GM19397 (cell line): Measurements from ENCODE around the gene C1QTNF12.

ENCODE experiments used
- ATAC-seq: cut with Tn5 transposase; IDR thresholded peaks from one replicate; pipeline ENCODE4 v1.9.1; 2021; ENCODE audit warnings: mild to moderate bottlenecking, moderate library complexity; ENCODE audit not compliant: unreplicated experiment

C1QTNF12 gene

DNA sequence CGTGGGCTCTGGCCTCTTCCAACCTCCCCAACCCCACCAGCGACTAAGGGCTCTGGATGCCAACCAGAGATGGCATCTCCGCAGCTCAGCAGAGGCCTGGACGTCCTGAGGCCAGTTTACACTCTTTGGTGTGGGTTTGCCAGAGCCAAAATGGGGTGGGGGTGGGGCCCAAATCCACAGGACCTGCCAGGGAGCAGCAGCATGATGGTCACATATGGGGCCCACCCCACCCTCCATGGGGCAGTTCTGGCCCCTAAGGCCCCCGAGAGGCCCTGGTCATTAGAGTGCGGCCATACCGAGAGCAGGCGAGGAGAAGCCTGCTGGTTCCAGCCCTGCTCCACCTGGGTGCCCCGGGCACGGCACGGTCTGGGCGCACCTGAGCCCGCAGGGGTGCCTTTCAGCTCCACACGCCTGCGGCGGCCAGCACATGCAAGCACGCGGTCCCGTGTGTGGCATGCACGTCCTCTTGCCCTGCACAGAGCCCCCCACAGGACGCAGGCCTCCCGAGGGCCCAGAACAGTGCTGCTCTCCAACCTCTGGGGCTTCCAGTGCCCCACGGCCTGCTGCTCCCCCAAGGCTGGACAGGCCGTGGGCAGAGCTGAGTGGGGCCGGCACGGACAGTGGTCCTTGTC is 4.8 kb downstream of the C1QTNF12 start:
- no peak for ATAC-seq

DNA sequence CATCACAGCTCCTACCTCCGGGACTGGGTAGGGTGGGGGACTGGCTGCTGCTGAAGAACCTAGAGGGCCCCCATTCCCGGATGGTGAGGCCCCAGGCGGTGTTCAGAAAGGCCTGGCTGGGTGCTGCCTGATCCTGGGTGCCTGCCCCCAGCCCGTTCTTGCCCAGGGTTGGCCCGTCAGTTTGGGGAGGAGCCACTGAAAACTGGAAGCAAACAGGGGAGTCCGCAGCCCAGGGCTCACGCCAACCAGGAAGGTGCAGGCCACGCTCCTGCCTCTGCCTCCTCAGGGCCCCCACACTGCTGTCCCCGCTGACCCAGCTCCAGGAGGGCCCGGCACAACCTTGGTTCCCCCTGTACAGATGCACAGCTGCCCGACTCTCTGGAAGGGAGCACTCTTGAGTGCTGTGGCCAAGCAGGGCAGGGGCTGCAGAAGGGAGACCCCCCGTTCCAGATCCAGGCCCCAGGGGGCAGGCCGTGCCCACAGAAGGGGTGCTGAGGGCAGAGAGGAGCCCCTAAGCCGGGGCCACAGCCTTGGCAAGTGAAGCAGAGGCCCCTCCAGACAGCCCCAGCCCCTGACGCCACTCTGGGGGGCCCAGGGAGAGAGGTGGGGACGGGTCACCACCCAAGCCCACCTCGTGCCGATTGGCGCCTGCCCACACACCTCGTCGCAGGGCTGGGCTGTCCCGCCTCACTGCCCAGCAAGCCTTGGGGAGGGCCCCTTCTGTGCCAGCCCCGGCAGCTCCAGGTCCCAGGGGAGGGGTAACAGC is 5.5 kb downstream of the C1QTNF12 start:
- ATAC-seq, result no peak

DNA sequence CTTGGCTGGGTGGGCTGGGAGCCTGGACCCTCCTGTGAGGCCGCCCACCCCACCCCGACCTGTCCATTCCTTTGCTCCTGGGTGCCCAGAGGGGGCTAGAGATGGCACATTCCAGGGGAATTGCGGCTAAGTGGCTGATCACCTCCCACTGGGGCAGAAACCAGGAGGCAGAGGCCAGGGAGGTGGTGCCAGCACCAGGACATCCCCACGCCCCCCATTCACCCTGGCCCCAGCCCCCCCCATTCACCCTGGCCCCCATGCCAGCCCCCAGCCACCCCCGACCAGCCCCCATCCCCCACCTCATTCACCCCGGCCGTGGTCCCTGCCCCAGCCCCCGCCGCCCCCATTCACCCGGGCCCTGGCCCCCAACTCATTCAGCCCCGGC is 6.2 kb downstream of the C1QTNF12 start:
- ATAC-seq, result no peak

DNA sequence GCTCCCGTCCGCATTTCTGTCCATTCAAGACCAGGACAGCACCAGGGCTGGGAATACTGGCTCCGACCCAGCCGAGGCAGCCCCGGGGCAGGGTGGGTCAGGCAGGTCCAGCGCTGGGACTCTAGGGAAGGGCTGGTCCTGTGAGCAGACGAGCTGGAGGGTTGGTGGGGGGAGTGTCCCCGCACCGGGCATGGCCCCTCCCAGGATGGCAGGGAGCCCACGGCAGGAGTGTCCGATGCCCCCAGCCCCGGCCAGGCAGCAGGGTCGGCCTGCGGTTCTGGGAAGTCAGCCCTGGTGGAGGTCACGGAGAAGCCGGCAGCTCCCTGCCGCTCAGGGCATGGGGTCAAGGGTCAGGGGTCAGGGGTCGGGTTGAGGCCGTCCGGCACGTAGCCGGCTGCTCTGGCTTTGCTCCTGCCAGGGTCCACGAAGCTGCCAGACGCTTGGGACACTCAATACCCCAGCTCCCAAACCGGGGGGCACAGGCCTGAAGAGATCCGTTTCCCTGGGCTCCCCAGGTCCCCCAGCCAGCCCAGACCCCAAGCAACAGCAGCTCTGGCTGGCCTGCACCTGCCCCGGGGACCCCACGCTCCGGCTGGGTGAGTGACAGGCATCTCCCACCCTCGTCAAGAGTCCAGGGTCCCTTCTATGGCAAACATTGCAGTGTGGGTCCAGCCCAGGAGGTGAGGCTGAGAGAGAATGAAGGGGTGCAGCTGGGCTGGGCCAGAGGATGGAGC is 6.7 kb downstream of the C1QTNF12 start:
- ATAC-seq, result no peak

DNA sequence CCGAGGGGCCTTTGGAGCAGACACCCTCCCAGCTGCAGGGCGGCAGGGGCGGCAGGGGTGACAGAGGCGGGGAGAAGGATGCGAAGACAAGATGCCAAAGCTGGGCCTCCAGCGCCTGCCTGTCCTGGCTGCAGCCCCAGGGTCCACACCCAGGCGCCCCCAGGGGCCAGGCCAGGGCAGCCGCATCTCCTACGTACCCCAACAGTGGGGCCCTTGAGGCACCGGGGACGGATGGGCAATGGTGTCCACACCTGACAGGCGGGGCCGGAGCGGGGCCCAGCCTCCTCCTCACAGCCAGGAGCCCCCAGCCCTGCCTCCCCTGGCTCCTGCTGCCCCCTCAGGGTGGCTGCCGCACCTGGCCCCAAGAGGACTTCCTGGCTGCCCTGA is 7.3 kb downstream of the C1QTNF12 start:
- ATAC-seq, result no peak

DNA sequence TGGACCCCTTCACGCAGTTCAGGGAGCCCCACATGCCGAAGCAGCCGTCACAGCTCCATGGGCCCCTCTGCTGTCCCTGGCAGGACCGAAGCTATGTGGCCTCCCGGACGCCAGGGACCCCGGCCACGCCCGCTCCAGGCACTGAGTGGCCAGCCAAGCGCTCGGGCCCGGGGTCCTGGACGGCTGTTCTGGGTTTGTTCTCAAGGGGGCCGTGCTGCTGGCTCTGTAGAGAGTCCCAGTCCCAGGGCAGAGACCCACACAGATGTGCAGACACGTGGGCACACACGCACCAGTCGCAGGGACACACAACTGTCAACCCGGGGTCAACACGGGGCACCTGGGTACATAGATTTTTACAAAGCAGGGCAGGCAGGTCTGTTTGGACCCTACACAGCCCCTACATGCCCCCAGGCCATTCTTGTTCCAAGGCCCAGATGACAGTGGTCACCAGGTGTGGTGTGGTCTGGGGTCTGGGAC is 7.8 kb downstream of the C1QTNF12 start:
- ATAC-seq, result no peak

DNA sequence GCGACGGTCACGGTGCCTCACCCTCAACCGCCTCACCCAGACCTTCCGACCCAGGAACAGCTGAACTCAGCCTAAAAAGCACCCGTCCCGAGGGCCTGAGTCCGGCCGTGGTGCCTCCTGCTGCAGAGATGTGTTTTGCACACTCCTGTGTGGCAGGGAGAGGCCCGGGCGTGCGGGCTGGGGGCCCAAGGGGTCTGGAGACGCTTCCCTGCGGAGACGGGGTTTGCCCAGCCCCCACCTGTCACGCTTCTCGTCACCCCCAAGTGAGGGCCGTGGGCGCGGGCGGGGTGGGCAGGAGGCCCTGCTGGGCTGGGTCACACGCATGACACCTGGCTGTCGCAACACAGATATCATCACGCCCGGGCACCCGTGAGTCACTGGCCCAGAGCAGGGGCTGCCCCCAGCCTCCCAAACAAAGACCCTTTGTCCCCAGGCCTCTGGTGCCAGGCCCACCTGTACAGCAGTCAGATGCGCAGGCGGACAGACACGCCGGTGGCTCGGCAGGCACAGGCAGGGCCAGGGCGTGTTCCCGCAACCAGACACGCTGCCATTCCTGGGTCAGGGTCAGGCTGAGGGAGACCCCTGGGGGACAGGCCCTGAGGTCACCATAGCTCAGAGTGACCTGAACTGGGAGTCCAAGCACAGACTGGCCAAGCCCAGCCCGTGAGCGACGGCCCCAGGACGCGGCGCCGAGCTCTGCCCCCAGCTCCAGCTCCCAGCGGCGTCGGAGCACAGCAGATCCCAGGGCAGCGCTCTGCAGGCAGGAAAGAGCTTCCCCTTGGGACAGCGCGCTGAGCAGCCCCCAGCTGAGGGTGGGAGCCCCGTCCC is 8.4 kb downstream of the C1QTNF12 start:
- ATAC-seq, result no peak

DNA sequence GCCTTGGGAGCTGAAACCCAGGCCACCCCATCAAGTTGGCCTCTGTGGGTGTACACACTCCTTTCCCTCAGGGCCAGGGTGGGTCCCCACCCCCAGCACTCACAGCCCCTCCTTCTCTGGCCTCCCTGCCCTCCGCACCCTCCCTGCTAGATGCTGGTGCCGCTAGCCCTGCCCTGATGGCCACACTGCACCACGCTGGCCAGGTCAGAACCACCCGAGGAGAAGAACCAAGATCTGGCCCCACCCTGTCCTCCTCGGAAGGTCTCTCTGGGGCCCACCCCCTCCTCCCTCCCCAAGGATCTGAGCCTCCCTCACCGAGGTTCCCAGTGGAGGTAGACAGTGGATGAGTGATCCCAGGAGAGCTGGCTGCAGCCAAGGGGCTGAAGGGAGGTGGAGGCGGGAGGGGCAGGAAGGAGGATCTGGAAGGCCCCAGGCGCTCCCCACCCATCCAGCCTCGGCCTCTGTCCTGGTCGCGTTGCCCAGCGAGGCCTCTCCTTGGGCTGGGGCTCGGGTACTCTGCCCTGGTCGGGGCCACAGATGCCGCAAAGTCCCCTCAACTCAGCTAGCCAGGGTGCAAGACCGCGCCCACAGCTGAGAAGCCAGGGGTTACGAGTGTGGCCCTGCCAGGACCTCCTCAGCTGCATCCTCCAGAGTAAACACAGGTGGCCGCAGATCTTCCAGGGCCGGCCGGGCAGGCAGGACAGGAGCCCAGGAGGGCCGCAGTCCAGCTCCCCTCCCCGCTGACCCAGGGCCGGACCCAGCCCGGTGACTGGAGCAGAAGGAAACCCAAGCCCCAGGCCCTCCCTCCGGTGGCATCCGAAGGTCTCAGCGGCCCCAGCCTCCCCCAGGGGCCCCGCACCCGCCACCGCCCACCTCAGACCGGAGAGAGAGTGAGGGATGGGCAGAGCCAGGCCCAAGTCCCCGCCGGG is 9.3 kb downstream of the C1QTNF12 start:
- no peak for ATAC-seq

DNA sequence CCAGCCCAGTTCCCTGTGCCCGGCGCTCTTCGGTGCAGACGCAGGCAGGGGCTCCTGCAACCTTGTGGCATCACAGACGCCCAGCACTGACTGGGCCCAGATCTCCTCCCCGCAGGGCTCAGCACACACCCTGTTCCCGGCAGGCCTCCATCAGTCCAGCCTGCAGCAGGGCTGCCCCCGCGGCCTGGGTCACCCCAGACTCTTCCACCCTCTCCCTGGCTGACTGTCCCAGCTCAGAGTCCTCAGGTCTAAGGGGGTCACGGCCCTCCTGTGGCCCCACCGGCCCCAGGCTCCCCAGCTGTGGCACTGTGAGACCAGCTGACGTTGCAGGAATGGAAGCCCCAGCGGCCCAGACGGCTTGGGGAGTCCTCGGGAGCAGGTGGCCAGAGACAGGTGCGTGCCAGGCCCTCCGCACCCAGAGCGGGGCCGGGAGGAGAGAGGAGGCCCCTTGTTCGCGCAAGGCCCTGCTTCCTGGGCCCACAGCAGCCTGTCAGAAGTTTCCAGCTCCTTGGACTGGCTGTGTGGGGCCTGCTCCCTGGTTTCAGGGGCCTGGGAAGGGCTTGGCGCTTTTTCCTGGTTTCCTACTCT is 10.3 kb downstream of the C1QTNF12 start:
- ATAC-seq, result no peak

DNA sequence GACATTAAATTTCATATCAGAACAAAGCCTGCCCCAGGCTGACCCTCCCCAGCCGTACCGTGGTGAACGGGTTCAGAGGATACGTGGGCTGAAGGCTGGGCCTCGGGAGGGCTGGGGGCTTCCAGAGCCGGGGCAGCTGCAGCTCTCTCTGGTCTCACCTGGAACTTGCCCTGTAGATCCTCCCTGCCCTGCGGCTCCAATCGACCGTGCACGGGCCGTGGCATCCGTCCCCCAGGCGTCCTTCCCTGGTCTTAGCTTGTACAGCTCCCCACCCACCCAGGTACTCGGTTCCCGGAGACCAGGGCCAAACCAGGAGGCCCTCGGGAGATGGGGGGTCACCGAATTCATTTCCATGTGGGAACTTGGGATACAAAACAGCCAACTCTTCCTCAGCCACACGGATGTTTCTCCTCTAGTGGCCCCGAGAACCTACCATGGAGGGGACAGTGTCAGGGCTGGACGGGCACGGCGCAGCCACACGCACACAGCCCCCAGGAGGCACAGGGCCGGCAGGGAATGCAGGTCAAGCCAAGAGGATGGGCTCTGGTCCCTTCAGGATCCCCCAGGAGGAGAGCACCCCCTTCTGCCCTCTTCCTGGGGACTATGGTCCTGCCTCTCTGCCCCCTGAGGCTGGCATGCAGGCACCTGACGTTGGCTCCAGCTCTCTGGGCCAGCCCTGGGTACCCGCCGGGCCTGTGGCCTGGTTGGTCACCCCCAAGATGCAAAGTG is 11.3 kb downstream of the C1QTNF12 start:
- no peak for ATAC-seq

DNA sequence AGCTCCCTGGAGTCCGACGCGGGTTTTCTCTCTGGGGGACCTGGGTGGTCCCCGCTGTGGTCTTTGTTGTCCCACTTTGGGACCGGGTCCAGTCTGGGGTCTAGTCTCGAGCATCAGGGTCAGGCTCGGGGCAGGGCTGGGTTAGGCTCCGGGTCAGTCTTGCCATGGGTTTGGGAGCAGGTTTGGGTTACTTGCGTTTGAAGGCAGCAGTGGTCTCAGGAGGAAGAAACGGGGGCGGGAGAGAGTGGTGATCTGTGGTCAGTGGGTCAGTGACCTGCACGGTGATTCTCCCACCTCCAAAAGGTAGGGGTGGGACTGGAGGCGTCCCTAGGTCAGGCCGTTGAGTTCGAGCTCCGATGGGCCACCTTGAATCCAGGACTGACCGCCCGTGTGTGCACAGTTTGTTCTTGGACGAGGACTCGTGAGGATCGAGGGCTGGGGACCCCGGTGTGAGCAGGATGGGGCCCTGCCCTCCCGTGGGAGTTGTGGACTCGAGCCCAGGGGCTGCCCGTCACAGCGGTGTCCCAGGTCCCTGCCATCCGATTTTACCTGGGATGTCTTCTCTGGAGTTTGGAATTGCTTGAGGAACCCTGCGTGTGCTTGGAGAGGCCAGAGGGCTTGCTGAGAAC is 12.2 kb downstream of the C1QTNF12 start:
- no peak for ATAC-seq

DNA sequence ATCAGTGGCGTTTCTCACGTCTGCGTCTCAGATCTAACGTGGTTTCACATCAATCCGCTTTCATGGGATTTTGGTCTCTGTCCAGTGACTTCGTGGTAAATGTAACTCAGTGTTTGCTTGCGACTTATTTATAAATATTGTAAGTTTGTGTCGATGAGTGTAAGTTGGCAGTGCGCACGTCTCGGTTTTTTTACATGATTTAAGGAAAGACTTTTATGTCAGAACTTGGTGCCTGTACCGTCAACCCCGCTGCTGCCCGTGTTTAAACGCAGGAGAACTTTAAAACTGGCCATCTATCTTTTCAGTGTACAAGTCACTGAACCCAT is 13.0 kb downstream of the C1QTNF12 start:
- ATAC-seq, result no peak

DNA sequence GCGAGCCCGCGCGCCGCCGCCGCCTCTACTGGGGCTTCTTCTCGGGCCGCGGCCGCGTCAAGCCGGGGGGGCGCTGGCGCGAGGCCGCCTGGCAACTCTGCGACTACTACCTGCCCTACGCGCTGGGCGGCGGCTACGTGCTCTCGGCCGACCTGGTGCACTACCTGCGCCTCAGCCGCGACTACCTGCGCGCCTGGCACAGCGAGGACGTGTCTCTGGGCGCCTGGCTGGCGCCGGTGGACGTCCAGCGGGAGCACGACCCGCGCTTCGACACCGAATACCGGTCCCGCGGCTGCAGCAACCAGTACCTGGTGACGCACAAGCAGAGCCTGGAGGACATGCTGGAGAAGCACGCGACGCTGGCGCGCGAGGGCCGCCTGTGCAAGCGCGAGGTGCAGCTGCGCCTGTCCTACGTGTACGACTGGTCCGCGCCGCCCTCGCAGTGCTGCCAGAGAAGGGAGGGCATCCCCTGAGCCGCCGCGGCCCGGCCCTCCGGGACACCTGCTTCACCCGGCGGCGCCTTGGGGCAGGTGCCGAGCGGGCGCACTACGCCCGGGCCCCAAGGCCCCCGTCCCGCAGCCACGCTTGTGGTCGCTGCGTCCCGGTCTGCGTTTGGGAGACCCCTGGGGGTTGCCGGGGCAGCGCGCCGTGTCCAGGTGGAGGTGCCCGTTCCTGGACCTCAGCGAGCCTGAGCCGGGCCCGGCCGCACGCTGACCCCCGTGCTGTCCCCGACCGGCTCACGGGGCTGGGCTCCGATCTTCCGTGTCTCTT is 13.5 kb downstream of the C1QTNF12 start:
- no peak for ATAC-seq

DNA sequence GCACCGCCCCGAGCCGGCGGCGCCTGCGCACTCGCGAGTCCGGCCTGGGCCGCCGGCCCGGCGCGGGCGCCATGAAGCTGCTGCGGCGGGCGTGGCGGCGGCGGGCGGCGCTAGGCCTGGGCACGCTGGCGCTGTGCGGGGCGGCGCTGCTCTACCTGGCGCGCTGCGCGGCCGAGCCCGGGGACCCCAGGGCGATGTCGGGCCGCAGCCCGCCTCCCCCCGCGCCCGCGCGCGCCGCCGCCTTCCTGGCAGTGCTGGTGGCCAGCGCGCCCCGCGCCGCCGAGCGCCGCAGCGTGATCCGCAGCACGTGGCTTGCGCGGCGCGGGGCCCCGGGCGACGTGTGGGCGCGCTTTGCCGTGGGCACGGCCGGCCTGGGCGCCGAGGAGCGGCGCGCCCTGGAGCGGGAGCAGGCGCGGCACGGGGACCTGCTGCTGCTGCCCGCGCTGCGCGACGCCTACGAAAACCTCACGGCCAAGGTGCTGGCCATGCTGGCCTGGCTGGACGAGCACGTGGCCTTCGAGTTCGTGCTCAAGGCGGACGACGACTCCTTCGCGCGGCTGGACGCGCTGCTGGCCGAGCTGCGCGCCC is 14.2 kb downstream of the C1QTNF12 start, which contains the start of gene B3GALT6:
Gene B3GALT6, plus strand, starts transcription at position 30 of the 588 bp plus-strand sequence. Its CDS starts 42 bp downstream, at position 72.
- ATAC-seq, result no peak

DNA sequence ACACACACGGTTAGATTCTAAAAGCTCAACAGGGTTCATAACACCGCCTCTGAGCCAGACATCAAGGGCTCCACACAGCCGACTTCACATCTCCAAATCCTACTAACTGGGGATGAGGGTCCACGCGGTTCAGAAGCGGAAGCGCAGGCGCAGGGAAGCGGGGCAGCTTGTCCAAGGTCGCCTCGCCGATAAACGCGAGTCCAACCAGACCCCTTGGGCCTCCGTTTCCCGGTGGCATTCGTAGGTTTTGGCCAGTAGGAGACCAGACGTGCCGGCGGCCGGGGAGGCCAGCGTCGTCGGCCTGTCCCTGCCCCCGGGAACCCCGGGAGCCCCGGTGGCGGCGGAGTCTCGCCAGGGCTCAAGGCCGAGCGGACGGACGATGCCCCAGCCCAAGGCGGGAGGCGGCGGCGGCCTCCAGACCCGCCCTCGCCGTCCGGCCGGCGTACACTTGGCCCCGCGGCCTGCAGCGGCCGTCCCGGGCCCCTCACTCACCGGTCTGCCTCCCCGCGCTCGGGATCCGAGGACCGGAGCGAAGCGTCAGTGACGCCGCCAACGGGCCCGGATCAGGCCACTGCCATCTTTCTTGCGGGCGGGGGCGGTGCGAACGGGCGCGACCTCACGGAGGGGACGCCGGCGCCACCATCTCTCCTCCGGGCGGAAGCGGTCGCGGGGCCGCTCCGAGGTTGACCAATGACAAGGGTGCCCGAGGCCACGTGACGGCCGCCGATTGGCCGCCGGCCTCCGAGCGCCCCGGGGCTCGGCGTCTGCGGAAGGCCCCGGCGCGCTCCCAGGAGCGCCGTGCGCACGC is 14.9 kb downstream of the C1QTNF12 start, which contains the start of gene SDF4:
Gene SDF4, minus strand, starts transcription at position 602 of the 808 bp plus-strand sequence. CDS start 3,229 bp downstream, outside the sequence.
- peak; percentile 90 for ATAC-seq

DNA sequence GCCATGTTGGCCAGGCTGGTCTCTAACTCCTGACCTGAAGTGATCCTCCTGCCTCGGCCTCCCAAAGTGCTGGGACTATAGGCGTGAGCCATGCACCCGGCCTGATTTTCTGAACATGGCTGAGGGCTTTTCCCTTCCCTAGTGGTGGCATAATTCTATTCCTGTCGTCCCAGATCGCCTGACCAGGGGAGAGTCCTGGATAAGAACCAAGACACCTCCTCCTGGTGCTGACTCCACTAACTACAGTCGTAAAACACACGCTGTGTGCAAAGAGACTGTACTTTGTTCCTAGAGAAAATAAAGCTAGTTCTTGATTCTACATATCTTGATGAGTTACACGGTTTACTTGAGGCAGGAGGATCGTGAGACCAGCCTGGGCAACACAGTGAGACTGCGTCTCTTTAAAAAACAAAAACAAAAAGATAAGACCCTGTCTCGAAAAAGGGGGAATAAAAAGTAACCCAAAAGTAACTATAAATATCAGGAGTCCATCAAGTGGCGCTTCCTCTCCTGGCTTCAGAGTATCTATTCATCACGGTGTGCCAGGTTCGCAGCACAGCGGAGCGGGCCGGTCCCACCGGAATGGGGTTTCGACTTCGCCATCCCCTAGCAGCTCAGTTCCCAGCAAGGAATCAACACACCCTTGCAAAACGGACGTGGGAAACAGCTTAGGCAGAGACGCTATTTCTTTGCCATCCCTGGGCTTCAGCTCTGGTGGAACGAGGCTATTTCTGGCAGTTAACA is 15.7 kb downstream of the C1QTNF12 start:
- ATAC-seq, result no peak
